SK-N-DZ (cell line): Measurements from ENCODE around the gene NPTX2.

Experiments used
- DNase-seq: peaks from one replicate; pipeline ENCODE4 v3.0.0-alpha.2; 2015; ENCODE audit warnings: low spot score

NPTX2 gene

DNA sequence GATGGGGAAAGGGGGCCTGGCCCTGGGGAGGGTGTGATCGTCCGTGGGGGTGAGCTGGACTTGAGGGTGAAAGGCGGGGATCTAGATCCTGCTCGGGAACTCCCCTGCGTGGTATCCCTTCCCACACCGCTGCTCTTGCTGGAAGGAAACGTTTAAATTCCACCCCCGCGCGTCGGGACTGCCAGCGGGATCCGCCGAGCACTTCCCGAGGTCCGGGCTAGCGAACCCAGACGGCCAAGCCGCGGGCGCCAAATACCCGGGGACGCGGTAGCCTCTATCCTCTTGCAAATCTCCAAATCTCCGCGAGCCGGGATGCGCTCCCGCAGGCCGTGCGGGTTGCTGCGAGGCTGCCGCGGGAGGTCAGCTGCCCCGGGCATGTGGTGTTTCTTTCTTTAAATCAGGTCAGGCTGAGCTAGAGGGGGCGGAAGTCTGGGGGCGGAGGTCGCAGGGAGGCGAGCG is 904 bp downstream of the NPTX2 start:
- no peak for DNase-seq

DNA sequence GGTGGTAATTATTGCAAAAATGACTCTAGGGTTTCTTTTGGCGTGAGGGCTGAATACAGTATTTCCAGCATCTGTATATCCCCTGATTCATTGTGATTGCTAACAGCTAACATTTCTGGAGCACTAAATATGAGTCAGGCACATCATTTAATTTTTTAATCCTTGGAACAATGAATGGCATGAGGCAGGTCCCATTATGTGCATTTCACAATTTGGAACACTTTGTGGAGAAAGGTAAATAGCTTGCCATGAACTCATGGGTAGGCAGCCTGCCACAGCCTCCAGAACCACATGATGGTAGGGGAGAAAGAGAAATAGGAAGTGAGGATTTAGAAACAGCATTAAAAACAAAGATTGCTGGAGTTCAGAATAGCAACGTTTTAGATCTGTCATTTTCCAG is 1.7 kb downstream of the NPTX2 start:
- DNase-seq, result no peak

DNA sequence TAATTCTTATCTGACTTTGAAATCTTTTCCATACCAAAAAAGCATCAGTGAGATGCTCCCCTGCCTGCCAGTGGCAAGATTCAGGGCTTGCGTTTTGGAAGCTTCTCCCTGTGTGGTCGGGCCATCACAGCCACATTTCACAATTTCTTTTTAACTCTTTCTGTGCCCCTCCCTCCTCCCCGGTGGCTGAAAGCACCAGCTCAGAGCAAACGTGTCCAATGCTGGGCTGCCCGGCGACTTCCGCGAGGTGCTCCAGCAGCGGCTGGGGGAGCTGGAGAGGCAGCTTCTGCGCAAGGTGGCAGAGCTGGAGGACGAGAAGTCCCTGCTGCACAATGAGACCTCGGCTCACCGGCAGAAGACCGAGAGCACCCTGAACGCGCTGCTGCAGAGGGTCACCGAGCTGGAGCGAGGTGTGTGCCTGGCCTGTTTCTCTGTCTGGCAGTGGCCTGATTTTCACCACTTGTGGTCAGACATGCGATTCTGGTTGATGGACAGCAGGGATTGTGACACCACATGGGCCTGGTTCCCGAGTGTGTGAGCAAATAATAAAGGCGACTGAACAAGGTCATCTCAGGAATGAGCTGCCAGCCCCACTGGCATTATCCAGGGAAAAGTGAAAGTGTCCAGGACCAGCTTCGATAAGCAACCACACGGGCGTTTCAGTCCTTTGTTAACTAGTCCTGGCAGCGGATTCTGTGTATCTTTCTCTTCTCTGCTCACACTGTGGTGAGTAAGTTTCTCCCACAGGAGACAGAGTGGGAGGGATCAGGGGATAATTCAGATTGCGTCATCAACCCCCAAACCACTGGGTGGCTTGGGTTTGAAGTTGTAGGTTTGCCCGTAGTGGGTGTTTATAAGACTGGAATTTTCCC is 2.6 kb downstream of the NPTX2 start:
- no peak for DNase-seq

DNA sequence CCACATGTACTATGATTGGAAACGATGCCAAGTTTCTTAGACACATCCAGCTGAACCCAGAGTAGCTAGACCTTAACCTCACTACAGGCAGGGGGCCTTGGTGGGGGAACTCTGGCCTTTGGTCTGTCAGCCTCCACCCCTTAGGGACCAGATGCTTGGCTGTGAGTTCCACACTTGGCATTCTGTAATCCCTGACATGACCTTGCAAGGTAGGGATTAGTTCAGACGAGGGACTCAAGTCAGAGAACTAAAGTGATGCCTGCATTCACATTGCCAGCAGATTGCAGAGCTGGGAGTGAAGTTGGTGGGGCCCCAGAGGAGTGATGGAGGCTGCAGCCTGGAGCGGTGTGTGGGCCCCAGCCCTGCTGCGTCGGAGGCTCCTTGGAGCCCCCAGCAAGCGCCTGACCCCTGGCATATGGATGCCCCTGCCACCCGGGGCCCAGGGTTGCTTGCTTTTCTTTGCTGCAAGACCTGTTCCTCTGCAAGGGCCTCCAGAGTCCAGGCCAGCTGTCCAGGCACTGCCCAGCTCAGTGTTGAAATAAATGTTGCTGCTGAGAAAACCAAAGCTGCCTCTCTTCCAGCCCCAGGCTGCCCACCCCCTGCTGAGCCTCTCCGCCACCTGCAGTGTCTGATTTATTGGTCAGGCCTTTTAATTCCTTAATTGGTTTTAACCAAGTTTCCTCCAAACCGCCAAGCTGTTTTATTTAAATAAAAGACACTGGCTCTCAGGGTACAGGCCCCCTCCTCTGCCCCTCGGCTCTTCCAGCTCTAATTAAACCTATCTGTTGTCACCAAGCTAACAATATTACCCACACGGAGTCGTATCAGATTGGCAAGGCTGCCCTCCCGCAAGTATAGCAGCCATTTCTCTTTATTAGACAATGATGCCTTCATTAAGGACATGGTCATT is 4.7 kb downstream of the NPTX2 start:
- DNase-seq, result no peak

DNA sequence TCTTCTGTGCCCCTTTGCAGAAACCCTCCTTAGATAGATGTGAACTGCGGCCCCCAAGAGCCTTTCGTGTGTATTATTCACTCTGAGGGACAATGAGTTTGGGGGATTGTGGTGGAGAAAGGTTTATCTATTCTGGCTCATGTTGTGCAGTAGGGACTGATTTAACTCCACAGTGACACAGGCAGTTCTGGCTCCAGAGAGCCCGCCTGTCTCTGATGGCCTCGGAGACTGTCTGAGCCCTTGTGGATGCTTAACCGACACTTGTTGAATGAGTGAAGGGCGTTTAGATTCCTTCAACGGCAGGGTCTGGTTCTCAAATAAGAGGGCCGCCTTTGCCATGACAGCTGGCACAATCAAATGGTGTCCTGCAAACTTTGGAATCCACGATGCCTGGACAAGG is 5.8 kb downstream of the NPTX2 start:
- DNase-seq, result no peak

DNA sequence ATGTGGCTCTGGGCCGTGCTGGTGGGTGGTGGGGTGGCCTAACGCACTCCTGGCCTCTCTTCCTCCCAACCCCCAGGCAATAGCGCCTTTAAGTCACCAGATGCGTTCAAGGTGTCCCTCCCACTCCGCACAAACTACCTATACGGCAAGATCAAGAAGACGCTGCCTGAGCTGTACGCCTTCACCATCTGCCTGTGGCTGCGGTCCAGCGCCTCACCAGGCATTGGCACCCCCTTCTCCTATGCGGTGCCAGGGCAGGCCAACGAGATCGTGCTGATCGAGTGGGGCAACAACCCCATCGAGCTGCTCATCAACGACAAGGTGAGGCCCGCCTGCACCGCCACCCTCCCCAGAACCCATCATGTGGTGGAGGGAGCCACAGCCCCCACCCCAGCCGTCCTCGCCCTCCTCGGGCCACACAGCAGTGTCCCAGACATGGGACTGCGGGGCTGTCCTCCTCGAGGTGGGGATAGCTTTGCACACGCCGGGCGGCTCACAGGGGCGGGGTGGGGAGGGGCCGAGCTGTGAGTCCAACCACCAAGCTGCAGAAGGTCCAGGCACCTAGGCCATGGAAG is 7.8 kb downstream of the NPTX2 start:
- no peak for DNase-seq

DNA sequence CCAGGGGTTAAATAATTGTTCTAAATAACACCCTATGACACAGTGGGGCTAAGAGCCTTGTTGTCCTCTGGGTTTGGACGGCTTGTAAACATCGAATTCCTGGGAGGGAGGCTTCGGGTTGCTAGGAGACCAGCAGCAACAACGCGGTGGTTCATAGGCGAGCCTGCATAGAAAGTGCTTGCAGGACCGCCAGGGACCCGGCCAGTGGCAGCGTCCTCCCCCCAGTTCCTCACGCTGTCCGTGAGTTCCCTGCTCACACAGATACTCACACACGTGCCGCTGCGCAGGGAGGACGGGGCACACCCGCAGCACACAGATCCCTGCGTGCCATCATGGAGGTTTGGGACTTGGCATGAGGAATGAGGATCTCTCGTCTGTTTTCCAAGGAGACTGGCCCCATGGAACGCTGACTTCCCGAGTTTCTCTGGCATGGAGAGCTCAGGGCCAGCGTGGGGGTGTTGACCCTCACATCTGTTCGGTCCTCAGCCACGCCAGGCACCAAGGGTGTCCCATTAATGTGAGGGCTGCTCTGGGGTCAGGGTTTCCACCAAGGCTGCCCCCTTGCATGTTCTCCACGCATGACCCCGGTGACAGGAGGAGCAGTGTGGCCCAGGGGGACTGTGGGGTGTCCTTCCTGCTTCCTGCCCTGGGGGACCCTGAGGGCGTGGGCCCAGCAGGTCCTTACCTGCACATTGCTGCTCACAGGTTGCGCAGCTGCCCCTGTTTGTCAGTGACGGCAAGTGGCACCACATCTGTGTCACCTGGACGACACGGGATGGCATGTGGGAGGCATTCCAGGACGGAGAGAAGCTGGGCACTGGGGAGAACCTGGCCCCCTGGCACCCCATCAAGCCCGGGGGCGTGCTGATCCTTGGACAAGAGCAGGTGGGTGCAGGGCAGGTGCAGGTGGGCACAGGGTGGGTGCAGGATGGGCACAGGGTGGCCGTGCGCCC is 9.7 kb downstream of the NPTX2 start:
- DNase-seq, result no peak

DNA sequence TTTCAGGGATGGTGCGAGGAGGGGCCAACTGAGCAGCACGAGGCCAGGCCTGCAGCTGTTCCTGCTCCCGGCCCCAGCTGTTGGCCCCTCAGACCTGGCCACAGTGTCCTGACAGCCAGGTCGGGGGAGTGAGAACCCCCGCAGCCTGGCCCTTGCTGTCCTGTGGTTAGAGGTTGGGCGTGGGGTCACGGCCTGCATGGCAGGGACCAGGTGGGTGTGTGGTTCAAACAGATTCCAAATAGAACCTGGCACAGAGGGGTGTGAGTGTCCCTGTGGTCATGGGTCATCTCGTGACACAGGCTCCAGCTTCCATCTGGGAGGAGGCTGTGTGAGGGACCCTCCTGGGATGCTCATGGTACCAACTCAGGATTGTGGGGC is 10.3 kb downstream of the NPTX2 start:
- no peak for DNase-seq

DNA sequence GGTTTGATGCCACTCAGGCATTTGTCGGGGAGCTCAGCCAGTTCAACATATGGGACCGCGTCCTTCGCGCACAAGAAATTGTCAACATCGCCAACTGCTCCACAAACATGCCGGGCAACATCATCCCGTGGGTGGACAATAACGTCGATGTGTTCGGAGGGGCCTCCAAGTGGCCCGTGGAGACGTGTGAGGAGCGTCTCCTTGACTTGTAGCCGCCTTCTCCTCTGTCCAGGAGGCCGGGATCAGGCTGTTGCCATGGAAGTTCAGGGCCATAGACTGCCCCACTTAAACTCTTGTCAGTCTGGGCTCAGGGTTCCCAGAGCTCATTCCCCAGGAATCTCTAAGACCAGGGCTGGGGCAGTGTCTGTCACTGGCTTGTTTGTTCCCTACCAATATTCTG is 11.3 kb downstream of the NPTX2 start:
- no peak for DNase-seq

DNA sequence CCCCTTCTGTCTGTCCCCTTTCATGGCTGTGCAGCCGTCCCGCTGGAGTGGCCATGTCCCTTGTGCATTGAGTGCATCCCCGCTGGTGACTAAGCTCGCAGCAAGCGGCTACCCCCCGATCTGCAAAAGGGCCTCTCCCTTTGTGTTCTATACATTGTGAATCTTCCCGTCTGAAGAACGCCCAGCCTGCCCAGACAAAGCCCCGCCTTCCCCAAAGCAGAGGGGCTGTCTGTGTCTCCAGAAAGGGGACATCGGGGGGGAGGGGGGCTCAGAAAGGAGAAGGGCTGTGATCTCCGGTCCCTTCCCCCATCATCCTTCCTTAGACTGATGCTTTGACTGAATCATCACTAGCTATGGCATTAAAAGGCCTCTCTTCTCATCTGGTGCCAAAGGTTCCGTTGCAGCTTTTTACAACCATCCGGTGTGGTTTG is 11.9 kb downstream of the NPTX2 start:
- DNase-seq, result no peak

DNA sequence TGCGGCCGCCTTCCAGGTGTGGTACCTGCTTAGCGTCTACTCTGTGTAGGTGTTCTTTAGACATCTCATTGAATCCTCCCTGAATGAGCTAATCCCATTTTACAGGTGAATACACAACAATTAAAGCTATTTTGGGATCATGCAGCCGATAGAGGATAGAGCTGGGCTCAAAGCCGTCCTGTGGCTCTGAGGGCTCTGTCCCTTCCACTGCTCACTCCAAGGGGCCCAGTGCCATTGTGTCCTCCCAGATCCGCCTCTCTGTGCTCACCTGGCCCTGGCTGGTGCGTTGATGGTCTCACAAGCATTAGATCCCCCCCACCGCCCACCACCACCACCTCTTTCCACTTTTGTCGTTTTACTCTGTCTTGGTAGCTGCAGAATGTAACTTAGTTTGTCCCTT is 13.1 kb downstream of the NPTX2 start:
- DNase-seq, result no peak

DNA sequence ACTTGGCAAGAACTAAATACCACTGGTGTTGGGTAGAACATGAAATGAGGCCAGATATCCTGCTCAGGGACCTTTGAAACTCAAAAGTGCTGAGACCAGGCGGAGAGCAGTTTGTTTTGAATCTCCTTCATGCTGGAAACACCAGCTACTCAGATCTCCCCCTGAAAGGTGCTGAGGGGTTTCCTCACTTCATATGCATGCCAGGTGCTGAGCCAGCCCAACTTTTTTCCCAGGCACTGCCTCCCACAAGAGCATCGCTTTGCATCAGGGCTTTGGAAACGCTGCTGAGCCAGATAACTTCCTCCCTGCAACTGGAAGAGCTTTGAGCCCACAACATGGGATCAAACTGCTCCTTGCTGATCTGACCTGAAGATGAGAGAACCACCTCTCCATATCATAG is 13.7 kb downstream of the NPTX2 start:
- DNase-seq, result no peak

DNA sequence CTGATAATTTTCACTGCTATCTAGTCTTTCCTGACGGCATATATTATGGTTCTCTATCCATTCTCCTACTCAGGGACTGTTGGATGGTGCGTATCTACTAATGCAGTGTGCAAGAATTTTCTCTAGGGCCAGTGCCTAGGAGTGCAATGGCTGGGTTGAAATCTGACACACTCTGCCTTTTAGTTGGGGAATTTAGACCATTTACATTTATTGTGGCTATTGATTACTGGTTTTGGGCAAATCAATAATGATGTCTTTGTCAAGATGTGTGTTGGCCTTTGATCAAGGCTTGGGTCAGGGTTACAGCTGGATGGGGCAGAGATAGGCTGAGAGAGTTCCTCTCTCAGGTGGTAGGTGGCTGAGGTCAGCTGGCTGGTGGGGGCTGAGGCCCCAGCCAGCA is 21.8 kb downstream of the NPTX2 start:
- DNase-seq, result no peak

DNA sequence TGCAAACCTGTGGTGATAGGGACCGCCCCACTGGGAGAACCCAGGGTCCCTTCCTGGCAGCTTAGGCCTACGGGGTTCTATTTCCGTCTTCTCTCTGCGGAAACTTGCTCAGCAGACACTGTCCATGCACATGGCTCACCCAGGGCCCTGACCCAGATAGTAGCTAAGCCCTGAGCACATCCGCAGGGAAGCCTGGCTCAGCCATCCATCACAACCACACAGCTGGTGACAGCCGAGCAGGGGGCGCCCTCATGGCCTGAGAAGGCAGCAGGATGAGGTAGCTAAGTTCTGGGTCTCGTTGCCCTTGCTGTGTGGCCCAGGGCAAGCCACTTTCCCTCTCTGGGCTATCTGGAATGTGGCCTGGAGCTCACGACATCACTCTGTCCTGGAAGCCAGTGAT is 23.3 kb downstream of the NPTX2 start:
- DNase-seq, result no peak

DNA sequence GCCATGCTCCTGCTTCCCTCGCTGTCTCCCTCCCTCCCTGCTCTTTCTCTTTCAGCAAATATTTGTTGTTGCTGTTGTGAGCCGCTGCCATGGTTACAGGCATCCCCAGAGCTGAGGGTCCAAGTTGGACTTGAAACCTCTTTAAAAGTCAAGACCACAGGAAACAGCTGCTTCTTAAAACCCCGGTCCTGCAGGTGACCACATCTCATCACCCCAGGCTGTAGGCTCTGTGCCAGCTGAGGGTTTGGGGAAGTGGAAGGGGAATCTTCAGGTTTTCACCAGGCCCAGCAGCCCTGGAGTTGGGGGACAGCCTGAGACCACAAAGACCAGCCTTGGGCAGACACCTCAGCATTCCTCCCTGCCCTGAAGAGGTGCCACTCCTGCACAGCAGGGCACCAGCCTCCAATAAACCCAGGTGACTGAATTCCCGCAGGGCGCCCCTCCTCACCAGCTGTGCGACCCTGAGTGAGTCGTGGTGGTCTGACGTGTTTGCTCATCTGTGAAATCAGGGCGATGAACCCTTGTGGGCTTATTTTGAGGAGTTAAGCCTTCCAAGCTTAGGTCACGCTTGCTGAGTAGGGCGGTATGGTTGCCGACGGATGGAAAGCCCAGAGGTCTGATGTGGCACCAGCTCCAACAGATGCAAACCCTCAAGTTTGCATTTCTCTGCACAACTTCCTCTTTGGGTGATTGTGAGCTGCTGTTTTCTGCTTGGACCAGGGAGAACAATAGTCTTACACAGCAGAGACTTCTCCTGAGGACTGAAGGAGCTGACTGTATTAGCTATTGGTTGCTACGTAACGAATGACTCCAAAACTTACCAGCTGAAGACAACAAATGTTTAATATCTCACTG is 24.8 kb downstream of the NPTX2 start:
- no peak for DNase-seq

DNA sequence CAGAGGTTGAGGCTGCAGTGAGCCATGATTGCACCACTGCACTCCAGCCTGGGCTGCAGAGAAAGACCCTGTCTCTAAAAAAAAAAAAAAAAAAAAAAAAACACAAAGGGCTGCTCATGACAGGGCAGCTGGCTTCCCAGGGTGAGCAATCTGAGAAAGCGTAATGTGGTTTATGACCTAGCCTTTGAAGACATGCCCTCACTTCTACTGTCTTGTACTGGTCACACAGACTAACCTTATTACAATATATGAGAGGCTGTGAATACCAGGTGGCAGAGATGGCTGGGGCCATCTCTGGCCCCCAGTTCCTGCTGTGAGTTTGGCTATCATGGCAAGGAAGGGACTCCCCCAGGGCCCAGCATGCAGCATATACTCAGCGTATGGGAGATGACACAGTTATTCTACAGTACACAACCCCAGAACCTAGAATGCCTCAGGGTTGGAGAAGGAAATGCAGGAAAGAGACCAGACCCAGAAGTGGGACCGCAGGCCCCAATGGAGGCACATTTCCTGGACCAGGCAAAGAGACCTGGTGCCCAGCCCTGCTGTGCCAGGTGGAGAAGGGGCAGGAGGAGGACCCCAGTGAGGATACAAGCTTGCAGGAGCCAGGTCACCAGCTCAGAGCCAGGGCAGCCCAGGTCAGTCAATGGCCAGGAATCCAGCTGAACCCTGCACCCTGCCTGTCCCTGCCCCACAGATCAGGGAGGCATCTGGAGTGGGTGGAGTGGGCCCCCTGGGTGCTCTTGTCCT is 26.3 kb downstream of the NPTX2 start:
- no peak for DNase-seq

DNA sequence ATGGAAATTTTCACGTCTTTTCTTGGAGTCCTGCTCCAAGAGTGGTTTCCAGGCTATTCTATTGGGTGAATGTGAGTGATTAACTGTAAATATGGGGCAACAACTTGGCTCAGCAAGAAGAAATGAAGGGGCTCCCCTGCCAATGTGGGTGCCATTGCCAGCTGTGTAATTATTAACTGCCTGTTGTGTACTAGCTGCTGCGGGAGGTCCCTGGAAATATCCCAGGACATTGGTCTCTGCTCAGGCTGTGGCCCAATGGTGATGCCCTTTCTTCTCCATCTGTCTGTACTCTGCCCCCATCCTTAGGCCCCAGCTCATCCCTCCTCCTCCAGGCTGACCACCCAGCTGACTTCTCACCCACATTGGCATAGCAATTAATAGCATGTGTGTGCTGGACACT is 29.4 kb downstream of the NPTX2 start:
- no peak for DNase-seq

DNA sequence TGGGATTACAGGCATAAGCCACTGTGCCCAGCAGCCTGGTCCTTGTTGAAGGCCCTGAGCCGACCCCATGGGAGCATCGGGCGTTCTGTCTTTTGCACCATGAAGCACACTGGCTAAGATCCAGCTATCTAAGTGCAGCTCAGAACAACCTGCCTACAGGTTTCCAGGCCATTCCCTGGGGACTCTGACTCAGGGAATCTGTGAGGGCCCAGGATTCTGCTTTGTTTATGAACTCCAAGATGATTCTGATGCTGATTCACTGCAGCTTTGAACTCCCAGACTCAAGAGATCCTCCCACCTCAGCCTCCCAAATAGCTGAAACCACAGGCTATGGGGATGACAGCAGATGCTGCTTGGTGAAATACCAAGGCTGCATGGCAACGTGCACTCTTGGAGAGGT is 30.2 kb downstream of the NPTX2 start:
- DNase-seq, result no peak

DNA sequence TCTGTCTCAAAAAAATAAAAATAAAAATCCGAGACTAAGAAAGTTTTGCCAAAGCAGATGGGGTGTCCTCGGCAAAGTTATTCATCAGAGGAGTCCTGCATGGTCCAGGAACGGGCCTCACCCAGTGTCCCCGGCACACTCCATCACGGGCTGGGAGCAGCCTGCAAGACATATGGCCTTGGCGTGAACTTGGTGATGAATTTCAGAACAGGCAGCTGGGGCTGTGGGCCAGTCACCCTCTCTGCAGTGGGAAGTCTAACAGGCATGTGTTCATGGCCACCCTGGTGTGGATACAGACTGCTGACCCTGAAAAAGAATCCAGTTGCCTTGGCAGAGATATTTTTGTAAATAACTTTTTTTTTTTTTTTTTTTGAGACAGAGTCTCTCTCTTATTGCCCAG is 34.7 kb downstream of the NPTX2 start:
- DNase-seq, result no peak
